H1 (cell line): Measurements from ENCODE around the gene UBE2H. TPM values are rescaled to one million over a fixed set of nuclear protein-coding genes. Genes with fewer than 3 reads are reported as not detected.

ENCODE experiments used
- CTCF ChIA-PET: fragments of 300-600 bp; sonication (Branson Sonifier 250); formaldehyde crosslinking; loops from one replicate; lab custom pipeline; 2021; ENCODE audit not compliant: partially characterized antibody; lab: Charles Lee
- POLR2A ChIA-PET: fragments of 300-600 bp; sonication (Branson Sonifier 250); formaldehyde crosslinking; loops from one replicate; lab custom pipeline; 2021; ENCODE audit warnings: inconsistent platforms; ENCODE audit not compliant: partially characterized antibody; lab: Charles Lee
- DNase-seq, 2 experiments: peaks; one replicate each; pipeline versions ENCODE4 v3.0.0 to v3.0.0-alpha.2; 2010 to 2022; ENCODE audit warnings: low spot score in 2 of 2, low read depth in 1 of 2, mixed read lengths in 1 of 2
- FAIRE-seq: peaks from 2 replicates; lab custom pipeline; 2011; peaks lifted over from hg19 to GRCh38; lab: Jason Lieb, UNC
- H2AFZ ChIP-seq: 2 replicates; pipeline ENCODE4 v1.8.1; 2012; ENCODE audit warnings: low read length, inconsistent platforms
- H2AK5ac ChIP-seq: 2 replicates; pipeline ENCODE4 v1.6.1; 2013; ENCODE audit warnings: low read depth, low read length
- H2BK120ac ChIP-seq: replicated peaks from 2 replicates; pipeline ENCODE3; 2013; ENCODE audit warnings: low read depth, low read length, inconsistent platforms
- H2BK12ac ChIP-seq: 2 replicates; pipeline ENCODE4 v1.6.1; 2013; ENCODE audit warnings: low read depth, low read length
- H2BK15ac ChIP-seq: 2 replicates; pipeline ENCODE4 v1.6.1; 2013; ENCODE audit warnings: low read length
- H2BK20ac ChIP-seq: 2 replicates; pipeline ENCODE4 v1.6.1; 2013; ENCODE audit warnings: low read length
- H2BK5ac ChIP-seq: 2 replicates; pipeline ENCODE4 v1.6.1; 2013; ENCODE audit warnings: low read depth, low read length
- H3K14ac ChIP-seq: 2 replicates; pipeline ENCODE4 v1.6.1; 2013; ENCODE audit warnings: inconsistent platforms; ENCODE audit not compliant: insufficient read length
- H3K18ac ChIP-seq: 2 replicates; pipeline ENCODE4 v1.6.1; 2013; ENCODE audit warnings: low read length; ENCODE audit errors: extremely low read depth
- H3K23ac ChIP-seq: 2 replicates; pipeline ENCODE4 v1.6.1; 2013; ENCODE audit warnings: inconsistent platforms; ENCODE audit not compliant: insufficient read length
- H3K23me2 ChIP-seq: 2 replicates; pipeline ENCODE4 v1.6.1; 2013; ENCODE audit warnings: low read depth, low read length
- H3K27ac ChIP-seq: 2 replicates; pipeline ENCODE4 v1.6.1; 2011; ENCODE audit warnings: low read depth, low read length, inconsistent platforms
- H3K27me3 ChIP-seq, 4 experiments: replicated peaks in 1 of 4; 1 replicate in 1 of 4; 2 replicates in 3 of 4; pipeline versions ENCODE4 v1.6.1 to v1.8.1; 2011 to 2013; ENCODE audit warnings: low read length in 3 of 4, mild to moderate bottlenecking in 3 of 4, inconsistent platforms in 2 of 4, mixed read lengths in 2 of 4, moderate library complexity in 1 of 4; ENCODE audit not compliant: control insufficient read depth in 3 of 4, insufficient read depth in 3 of 4; ENCODE audit errors: extremely low read depth in 1 of 4
- H3K36me3 ChIP-seq, 4 experiments: 2 replicates each; pipeline versions ENCODE4 v1.6.1 to v1.8.1; 2011 to 2013; ENCODE audit warnings: mild to moderate bottlenecking in 4 of 4, low read length in 3 of 4, moderate library complexity in 2 of 4, control low read depth in 1 of 4, inconsistent platforms in 1 of 4; ENCODE audit not compliant: insufficient read depth in 4 of 4, control insufficient read depth in 2 of 4
- H3K4ac ChIP-seq: replicated peaks from 2 replicates; pipeline ENCODE3; 2013; ENCODE audit warnings: low read length, low read depth, mixed read lengths, inconsistent platforms; ENCODE audit not compliant: insufficient read length
- H3K4me1 ChIP-seq, 4 experiments: replicated peaks in 1 of 4; 1 replicate in 1 of 4; 2 replicates in 3 of 4; pipeline versions ENCODE4 v1.6.1 to v1.8.1; 2011 to 2013; ENCODE audit warnings: low read length in 3 of 4, inconsistent platforms in 2 of 4, mixed read lengths in 1 of 4; ENCODE audit not compliant: insufficient read depth in 4 of 4, control insufficient read depth in 3 of 4
- H3K4me2 ChIP-seq, 2 experiments: 2 replicates each; pipeline versions ENCODE4 v1.6.1 to v1.8.1; 2011 to 2013; ENCODE audit warnings: low read depth in 2 of 2, low read length in 2 of 2, control low read depth in 1 of 2, inconsistent platforms in 1 of 2, mild to moderate bottlenecking in 1 of 2; ENCODE audit not compliant: insufficient read depth in 1 of 2
- H3K4me3 ChIP-seq, 4 experiments: fragments of 200-600, 300-600 bp in 1 of 4; sonication (generic), shearing (Covaris generic), sonication (Bioruptor Twin) in 1 of 4; 2 replicates each; pipeline versions ENCODE4 v1.5.1 to v1.8.1; 2011 to 2016; ENCODE audit warnings: low read length in 4 of 4, low read depth in 3 of 4, control low read depth in 2 of 4, inconsistent platforms in 2 of 4, mild to moderate bottlenecking in 2 of 4, mixed read lengths in 1 of 4, moderate library complexity in 1 of 4; ENCODE audit not compliant: insufficient read depth in 2 of 4; ENCODE audit errors: extremely low read depth in 1 of 4
- H3K56ac ChIP-seq: replicated peaks from 2 replicates; pipeline ENCODE3; 2013; ENCODE audit warnings: low read depth, mild to moderate bottlenecking, mixed read lengths, low read length, inconsistent platforms; ENCODE audit not compliant: insufficient read length
- H3K79me1 ChIP-seq: 2 replicates; pipeline ENCODE4 v1.6.1; 2013; ENCODE audit warnings: low read depth, low read length, control low read depth
- H3K79me2 ChIP-seq, 2 experiments: 2 replicates each; pipeline versions ENCODE4 v1.6.1 to v1.8.1; 2012 to 2013; ENCODE audit warnings: low read length in 2 of 2, mild to moderate bottlenecking in 2 of 2, inconsistent platforms in 1 of 2; ENCODE audit not compliant: insufficient read depth in 2 of 2, control insufficient read depth in 1 of 2
- H3K9ac ChIP-seq, 4 experiments: replicated peaks in 1 of 4; 1 replicate in 1 of 4; 2 replicates in 3 of 4; pipeline versions ENCODE4 v1.6.1 to v1.8.1; 2011 to 2013; ENCODE audit warnings: low read depth in 3 of 4, low read length in 3 of 4, control low read depth in 2 of 4, mild to moderate bottlenecking in 2 of 4, moderate library complexity in 2 of 4, inconsistent platforms in 1 of 4; ENCODE audit errors: extremely low read depth in 1 of 4
- H3K9me3 ChIP-seq, 2 experiments: 2 replicates each; pipeline versions ENCODE4 v1.6.1 to v1.8.1; 2012 to 2013; ENCODE audit warnings: mild to moderate bottlenecking in 2 of 2, moderate library complexity in 2 of 2, control low read depth in 1 of 2, inconsistent platforms in 1 of 2, low read depth in 1 of 2, low read length in 1 of 2, mixed read lengths in 1 of 2; ENCODE audit not compliant: insufficient read depth in 2 of 2
- H4K20me1 ChIP-seq, 2 experiments: replicated peaks in 1 of 2; 2 replicates each; pipeline versions ENCODE3 to v1.8.1; 2011 to 2013; ENCODE audit warnings: inconsistent platforms in 2 of 2, low read length in 2 of 2, mild to moderate bottlenecking in 1 of 2; ENCODE audit not compliant: insufficient read depth in 2 of 2, control insufficient read depth in 1 of 2
- H4K5ac ChIP-seq: 2 replicates; pipeline ENCODE4 v1.6.1; 2013; ENCODE audit warnings: low read length, low read depth, mixed read lengths, inconsistent platforms; ENCODE audit not compliant: insufficient read length
- H4K8ac ChIP-seq: 2 replicates; pipeline ENCODE4 v1.8.0; 2013; ENCODE audit warnings: mild to moderate bottlenecking, moderate library complexity, low read length, inconsistent platforms; ENCODE audit not compliant: insufficient read depth; ENCODE audit errors: extremely low read depth
- H4K91ac ChIP-seq: replicated peaks from 2 replicates; pipeline ENCODE3; 2013; ENCODE audit warnings: low read length, mixed read lengths, inconsistent platforms; ENCODE audit not compliant: insufficient read length
- BRCA1 ChIP-seq: IDR thresholded peaks from 2 replicates; pipeline ENCODE4 v1.6.1; 2012; ENCODE audit warnings: low read depth, low read length, improper control_type of control experiment
- CEBPB ChIP-seq: IDR thresholded peaks from 2 replicates; pipeline ENCODE4 v1.6.1; 2012; ENCODE audit warnings: low read depth, low read length
- GABPA ChIP-seq: IDR thresholded peaks from 2 replicates; pipeline ENCODE4 v1.6.1; 2011; ENCODE audit warnings: mild to moderate bottlenecking, low read length, moderate library complexity, borderline replicate concordance; ENCODE audit not compliant: insufficient read depth
- GTF2F1 ChIP-seq: IDR thresholded peaks from 2 replicates; pipeline ENCODE4 v1.6.1; 2012; ENCODE audit warnings: low read depth, low read length, improper control_type of control experiment, borderline replicate concordance
- HDAC2 ChIP-seq, 2 experiments: fragments of 300-600 bp in 1 of 2; sonication (generic) in 1 of 2; IDR thresholded peaks; 2 replicates each; pipeline ENCODE4 v1.6.1; 2011 to 2012; ENCODE audit warnings: low read depth in 2 of 2, low read length in 2 of 2, mild to moderate bottlenecking in 2 of 2, moderate library complexity in 2 of 2, borderline replicate concordance in 1 of 2, inconsistent platforms in 1 of 2
- HDAC6 ChIP-seq: IDR thresholded peaks from one replicate; pipeline ENCODE4 v1.7.1; 2012; ENCODE audit warnings: low read depth, mild to moderate bottlenecking, inconsistent platforms, low read length, moderate library complexity
- KDM5A ChIP-seq: fragments of 200-600 bp; IDR thresholded peaks from 2 replicates; pipeline ENCODE4 v1.7.1; 2012; ENCODE audit warnings: mild to moderate bottlenecking, low read length, inconsistent platforms, mixed read lengths
- MAFK ChIP-seq: IDR thresholded peaks from 2 replicates; pipeline ENCODE4 v1.6.1; 2012; ENCODE audit warnings: low read depth, mild to moderate bottlenecking, improper control_type of control experiment, low read length
- NANOG ChIP-seq: IDR thresholded peaks from 2 replicates; pipeline ENCODE4 v1.6.1; 2011; ENCODE audit warnings: low read length, low read depth, mild to moderate bottlenecking, inconsistent platforms; ENCODE audit not compliant: insufficient read depth, poor library complexity, severe bottlenecking
- RAD21 ChIP-seq, 2 experiments: IDR thresholded peaks in 1 of 2; conservative IDR thresholded peaks in 1 of 2; 2 replicates each; pipeline ENCODE4 v1.6.1; 2011; ENCODE audit warnings: low read depth in 2 of 2, low read length in 2 of 2, improper control_type of control experiment in 1 of 2, inconsistent platforms in 1 of 2, mild to moderate bottlenecking in 1 of 2, moderate library complexity in 1 of 2
- SP2 ChIP-seq: IDR thresholded peaks from 2 replicates; pipeline ENCODE4 v1.6.1; 2012; ENCODE audit warnings: mild to moderate bottlenecking, low read length, inconsistent platforms
- SP4 ChIP-seq: IDR thresholded peaks from 2 replicates; pipeline ENCODE4 v1.6.1; 2012; ENCODE audit warnings: low read length, inconsistent platforms
- TAF1 ChIP-seq: IDR thresholded peaks from 2 replicates; pipeline ENCODE4 v1.6.1; 2011; ENCODE audit warnings: mild to moderate bottlenecking, low read depth, low read length
- WGBS, 2 experiments: shearing (Covaris generic) in 1 of 2; methylation state at CpG; one replicate each; pipeline versions ENCODE4 v1.1.6 to v1.1.7; 2013 to 2015; ENCODE audit warnings: low lambda C conversion rate in 2 of 2, mixed read lengths in 2 of 2, inconsistent platforms in 1 of 2, low coverage in 1 of 2, missing lambda C conversion rate in 1 of 2; ENCODE audit not compliant: insufficient replicate concordance in 2 of 2, insufficient coverage in 1 of 2, insufficient read length in 1 of 2; ENCODE audit errors: extremely low coverage in 1 of 2, missing lambda C conversion rate in 1 of 2; 5-methylcytosine and 5-hydroxymethylcytosine counted together
- polyA plus RNA-seq, 7 experiments: library from polyadenylated mRNA; depleted of rRNA in 3 of 7; stranded (reverse) in 5 of 7; unstranded in 2 of 7; fragments of >200 nt in 5 of 7; fragments of 200-250 nt in 2 of 7; gene quantifications; 1 replicate in 5 of 7; 2 replicates in 1 of 7; 4 replicates in 1 of 7; pipeline versions ENCODE4 v1.2.1 to v1.2.3, GENCODE V29; 2011 to 2013; ENCODE audit warnings: missing spikeins in 2 of 7, mixed read lengths in 2 of 7
- total RNA-seq: library from RNA; stranded (reverse); fragmentation: NEBNext Ultra II Directional; extraction: Animal tissue kit (Norgen Biotek cat#: 25700); gene quantifications from 2 replicates; pipeline ENCODE4 v1.2.1, GENCODE V29; 2021

UBE2H gene
- total and polyA plus RNA-seq, 2 of the 8 experiments (the other 6 are each of a cell fraction or from before 2014, with no cell fraction given), result 30.6 to 62.2 TPM

GRCh38 chr7:129875745-129876411 lies 76.9 kb downstream of the UBE2H start:
- H3K4me3 ChIP-seq, result no peak overlapping the region
- H3K9me3 ChIP-seq, result no peaks in the 10 kb centered on the region
- no peak overlapping the region for H3K18ac ChIP-seq
- H3K27me3 ChIP-seq, result no peaks in the 10 kb centered on the region
- H3K4me1 ChIP-seq, result peaks cover 0 to 20% (median 8%) of the 10 kb centered on the region in 4 experiments; a peak in 6 of 7 replicates
- no peak overlapping the region for H2BK15ac ChIP-seq
- no peak overlapping the region for H3K23ac ChIP-seq
- H3K9ac ChIP-seq, result no peak overlapping the region
- ChIA-PET CTCF (interaction anchor here (1.5 kb wide), 1 partner anchor 46 kb away, joined by 4 read pairs; no protein-coding TSS in a partner anchor), POLR2A (interaction anchor here (0.6 to 0.7 kb wide), 2 partner anchors 73 to 138 kb away, joined by 3 read pairs; no protein-coding TSS in a partner anchor)
- H3K4me2 ChIP-seq, result no peak overlapping the region
- H2AFZ ChIP-seq, result no peak overlapping the region
- H3K36me3 ChIP-seq, result peaks cover 0 to 16% (median 0%) of the 10 kb centered on the region in 4 experiments; a peak in 4 of 8 replicates
- H4K91ac ChIP-seq, result no peak overlapping the region
- H3K79me1 ChIP-seq, result no peaks in the 10 kb centered on the region
- DNase-seq (no peak), FAIRE-seq (no peak)
- no peak overlapping the region for H2BK120ac ChIP-seq
- no peak overlapping the region for H2BK12ac ChIP-seq
- no peak overlapping the region for H3K27ac ChIP-seq
- no peak overlapping the region for H3K4ac ChIP-seq
- no peak overlapping the region for H3K14ac ChIP-seq
- 81% methylated on average over 5 of the region's 5 CpGs; no CpG with 5 or more reads in 1 of the 2 experiments for WGBS, 2 experiments
- H2BK20ac ChIP-seq, result no peak overlapping the region
- no peak overlapping the region for H2BK5ac ChIP-seq
- peaks cover 0 to 25% of the 10 kb centered on the region in 2 experiments; a peak in 2 of 4 replicates for H3K79me2 ChIP-seq
- no peak overlapping the region for H3K56ac ChIP-seq
- H2AK5ac ChIP-seq, result no peak overlapping the region
- no peak overlapping the region for H4K5ac ChIP-seq
- no peak overlapping the region for H4K8ac ChIP-seq
- no peaks in the 10 kb centered on the region for H4K20me1 ChIP-seq
- H3K23me2 ChIP-seq, result no peaks in the 10 kb centered on the region
- TF ChIP-seq RAD21 (IDR thresholded peaks at IDR 0.05 in 1 of 2, conservative IDR thresholded peaks at IDR 0.05 in 1 of 2; ENCODE audit: low read depth in 2 of 2, low read length in 2 of 2) (no peak), GABPA (no peak), MAFK (no peak), NANOG (no peak), KDM5A (no peak), SP2 (no peak), SP4 (no peak), BRCA1 (no peak), HDAC2 (IDR thresholded peaks at IDR 0.05; ENCODE audit: borderline replicate concordance in 1 of 2, low read depth in 2 of 2, low read length in 2 of 2) (no peak), HDAC6 (no peak), CEBPB (no peak), TAF1 (no peak), GTF2F1 (no peak)
